H7 (cell line): ENCODE results near the gene SDHC. TPM values are rescaled to one million over a fixed set of nuclear protein-coding genes. Genes with fewer than 3 reads are reported as not detected.

Source experiments
- DNase-seq: peaks from one replicate; pipeline ENCODE4 v3.0.0; 2012
- H3K27me3 ChIP-seq: 2 replicates; pipeline ENCODE4 v1.6.0; 2011; ENCODE audit warnings: mild to moderate bottlenecking, low read length; ENCODE audit not compliant: control insufficient read depth, insufficient read depth
- H3K36me3 ChIP-seq: replicated peaks from 2 replicates; pipeline ENCODE4 v1.5.1; 2011; ENCODE audit warnings: low read length; ENCODE audit not compliant: control insufficient read depth, insufficient read depth
- H3K4me3 ChIP-seq: 2 replicates; pipeline ENCODE4 v1.5.1; 2011; ENCODE audit warnings: low read depth, mild to moderate bottlenecking, control low read depth, low read length, moderate library complexity; ENCODE audit not compliant: insufficient read depth
- total RNA-seq: library from RNA; depleted of rRNA; stranded (reverse); fragments of >200 nt; shearing (Covaris generic); gene quantifications from 2 replicates; pipeline ENCODE4 v1.2.3, GENCODE V29; 2014

Gene SDHC
- total RNA-seq, 1 experiment from 2014 or later = 44.3 TPM

- DNase-seq = no peak
- Histone ChIP-seq H3K27me3 (no peaks in the 10 kb centered on the region), H3K36me3 (peaks cover 5% of the 10 kb centered on the region), H3K4me3 (no peak overlapping the region)
Observed at GRCh38 chr1:161342177-161342576, 28.0 kb downstream of the SDHC start.

- no peaks in the 10 kb centered on the region for H3K27me3 ChIP-seq
- peaks cover 5% of the 10 kb centered on the region for H3K36me3 ChIP-seq
- no peak for DNase-seq
- H3K4me3 ChIP-seq = no peak overlapping the region
Observed at GRCh38 chr1:161342821-161343220, 28.6 kb downstream of the SDHC start.

DNA sequence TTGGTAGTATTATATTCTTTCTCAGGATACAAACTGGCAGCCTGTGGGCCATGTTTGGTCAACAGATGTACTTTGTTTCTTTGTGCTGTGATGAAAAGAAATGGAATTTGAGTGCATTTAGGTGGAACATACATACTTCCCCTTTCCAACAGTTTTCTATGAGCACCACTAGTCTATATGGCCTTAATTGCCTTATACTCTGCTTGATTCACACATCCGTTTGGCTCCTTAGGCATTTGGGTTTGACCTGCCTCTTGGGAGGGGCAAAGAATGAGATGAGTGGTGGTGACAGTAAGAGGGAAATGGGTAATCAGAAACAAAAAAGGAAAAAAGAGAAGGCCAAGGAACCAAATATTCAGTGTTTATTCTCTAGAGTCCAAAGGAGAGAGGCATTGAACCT, 36.5 kb downstream of the SDHC start:
- DNase-seq = no peak
- no peaks in the 10 kb centered on the region for H3K27me3 ChIP-seq
- H3K4me3 ChIP-seq = no peak overlapping the region
- no peaks in the 10 kb centered on the region; the same call in 1 of the 2 replicates for H3K36me3 ChIP-seq

DNA sequence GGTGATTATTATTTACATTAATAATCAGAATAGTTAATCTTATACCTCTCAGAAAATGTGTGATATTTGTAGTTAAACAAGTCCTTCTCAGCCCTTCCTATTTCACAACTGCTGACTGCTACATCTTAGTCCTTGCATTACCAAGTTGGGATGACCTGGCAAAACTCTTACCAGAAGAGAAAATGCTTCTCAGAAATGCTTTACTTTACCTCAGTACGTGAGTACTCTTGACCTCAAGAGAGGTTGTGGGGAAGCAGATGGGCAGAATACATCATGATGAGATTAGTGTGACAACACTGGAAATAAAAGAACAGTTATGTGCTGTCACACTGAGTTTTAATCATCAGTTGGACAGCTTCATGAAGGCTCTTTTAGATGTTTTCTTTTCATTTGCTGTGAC, 37.3 kb downstream of the SDHC start:
- no peak overlapping the region for H3K4me3 ChIP-seq
- DNase-seq = no peak
- H3K36me3 ChIP-seq = no peaks in the 10 kb centered on the region
- no peaks in the 10 kb centered on the region for H3K27me3 ChIP-seq

GRCh38 chr1:161357073-161357472, 42.9 kb downstream of the SDHC start:
- DNase-seq = no peak
- Histone ChIP-seq H3K4me3 (no peak overlapping the region), H3K27me3 (no peaks in the 10 kb centered on the region), H3K36me3 (no peaks in the 10 kb centered on the region)

DNA sequence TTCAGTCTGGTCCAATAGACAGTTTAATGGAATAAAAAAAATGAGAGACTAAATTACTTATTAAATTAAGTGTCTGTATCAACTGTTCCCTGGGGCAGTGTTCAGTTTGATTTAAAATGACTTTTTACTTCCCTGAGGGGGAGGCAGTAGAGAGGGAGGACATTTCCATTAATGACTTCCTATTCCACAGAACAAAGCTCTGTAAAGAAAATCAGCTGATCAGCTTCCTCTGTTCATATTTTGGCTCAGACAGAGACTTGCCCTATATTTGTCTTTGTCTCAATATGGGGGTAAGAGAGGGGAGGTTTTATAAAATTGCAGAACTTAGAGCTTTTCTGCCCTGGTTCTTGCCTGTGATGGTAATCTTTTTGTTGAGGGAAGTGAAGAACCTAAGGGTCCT, 45.1 kb downstream of the SDHC start:
- DNase-seq = no peak
- Histone ChIP-seq H3K36me3 (no peaks in the 10 kb centered on the region), H3K27me3 (no peaks in the 10 kb centered on the region)

GRCh38 chr1:161364332-161364731, 50.2 kb downstream of the SDHC start:
- DNase-seq = no peak
- Histone ChIP-seq H3K4me3 (no peak overlapping the region), H3K36me3 (peaks cover 2% of the 10 kb centered on the region), H3K27me3 (no peaks in the 10 kb centered on the region)

More for the DNA sequence above, 45.1 kb downstream of the SDHC start:
- H3K4me3 ChIP-seq = no peak overlapping the region

GRCh38 chr1:161365207-161365606, 51.0 kb downstream of the SDHC start:
- Histone ChIP-seq H3K36me3 (peaks cover 2% of the 10 kb centered on the region), H3K27me3 (no peaks in the 10 kb centered on the region), H3K4me3 (no peak overlapping the region)
- DNase-seq = no peak

DNA sequence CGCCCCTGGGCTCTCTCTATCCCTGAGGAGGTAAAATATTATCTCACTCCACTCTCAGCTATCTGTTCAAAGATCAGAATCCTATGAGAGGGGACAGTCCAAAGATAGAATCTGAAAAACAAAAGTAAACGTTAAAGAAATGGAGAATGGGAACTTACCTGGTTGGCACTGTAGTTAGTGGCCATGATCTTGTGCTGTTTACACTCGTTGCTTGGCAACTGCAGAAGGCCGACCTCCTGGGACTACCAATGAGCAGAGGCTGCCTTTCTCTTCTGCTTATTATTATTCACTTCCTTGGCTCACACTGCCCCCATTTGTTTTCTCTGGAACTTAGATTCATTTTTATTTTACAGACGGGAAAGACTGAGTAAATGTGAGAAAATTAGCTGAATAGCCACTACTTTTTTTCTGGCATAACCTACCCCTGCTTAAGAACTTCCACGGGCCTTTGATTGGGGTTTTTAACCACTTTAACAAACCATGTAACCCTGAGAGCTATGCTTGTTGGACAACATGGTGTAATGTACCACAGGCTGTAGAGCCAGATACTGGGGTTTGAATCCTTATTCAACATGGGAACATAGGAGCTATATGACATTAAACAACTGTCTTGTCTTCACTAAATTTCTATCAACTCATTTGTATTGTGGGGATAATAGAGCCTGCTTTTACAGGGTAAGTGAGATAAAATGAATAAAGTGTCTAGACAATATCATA, 53.7 kb downstream of the SDHC start, which contains the start of gene CFAP126:
Gene CFAP126 (minus strand): TSS at position 193 of the 717 bp plus-strand sequence. CDS start 8 bp downstream, at position 185.
- no peaks in the 10 kb centered on the region for H3K27me3 ChIP-seq
- H3K4me3 ChIP-seq = no peak within 1 kb of the TSS
- peak; percentile 89 for DNase-seq
- peaks cover 2% of the 10 kb centered on the region for H3K36me3 ChIP-seq

DNA sequence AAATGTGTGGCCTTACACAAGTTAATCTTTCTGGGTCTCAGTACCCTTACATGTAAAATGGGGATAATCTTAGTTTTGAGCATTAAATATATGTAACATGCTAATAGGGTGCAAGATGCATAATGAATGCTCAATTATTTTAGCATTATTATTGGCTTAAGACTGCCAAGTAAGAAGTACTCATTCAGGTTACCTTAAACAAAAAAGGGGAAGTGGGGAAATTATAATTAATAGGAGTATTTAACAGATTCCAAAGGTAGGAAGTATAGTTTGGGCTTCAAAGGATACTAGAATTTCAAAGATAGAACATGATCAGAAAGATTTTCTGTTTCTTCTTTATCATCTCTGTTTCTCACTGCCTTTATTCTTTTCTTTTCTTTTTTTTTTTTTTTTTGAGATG, 59.3 kb downstream of the SDHC start:
- Histone ChIP-seq H3K27me3 (no peaks in the 10 kb centered on the region), H3K36me3 (no peaks in the 10 kb centered on the region), H3K4me3 (no peak overlapping the region)

DNA sequence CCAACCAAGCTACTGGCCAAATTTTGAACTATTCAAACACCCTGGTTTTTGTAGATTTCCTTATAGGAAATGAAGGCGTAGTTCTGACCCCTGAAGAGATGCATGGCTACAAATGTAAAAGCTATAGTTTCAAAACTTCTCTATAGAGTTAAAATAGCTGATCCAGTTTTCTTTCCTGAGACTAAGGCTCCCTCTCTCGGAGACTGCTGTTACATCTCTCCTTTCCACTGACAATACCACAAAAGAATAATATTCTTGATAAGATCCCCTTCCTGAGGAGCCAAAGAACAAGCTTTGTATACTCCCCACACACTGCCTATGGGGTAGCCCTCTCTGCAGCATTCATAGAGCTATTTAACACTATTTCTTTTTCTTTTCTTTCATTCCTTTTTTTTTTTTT, 60.2 kb downstream of the SDHC start:
- no peaks in the 10 kb centered on the region for H3K27me3 ChIP-seq
- H3K36me3 ChIP-seq = no peaks in the 10 kb centered on the region
- H3K4me3 ChIP-seq = no peak overlapping the region
- DNase-seq = peak; percentile 38

More for the DNA sequence above, 59.3 kb downstream of the SDHC start:
- DNase-seq = no peak

DNA sequence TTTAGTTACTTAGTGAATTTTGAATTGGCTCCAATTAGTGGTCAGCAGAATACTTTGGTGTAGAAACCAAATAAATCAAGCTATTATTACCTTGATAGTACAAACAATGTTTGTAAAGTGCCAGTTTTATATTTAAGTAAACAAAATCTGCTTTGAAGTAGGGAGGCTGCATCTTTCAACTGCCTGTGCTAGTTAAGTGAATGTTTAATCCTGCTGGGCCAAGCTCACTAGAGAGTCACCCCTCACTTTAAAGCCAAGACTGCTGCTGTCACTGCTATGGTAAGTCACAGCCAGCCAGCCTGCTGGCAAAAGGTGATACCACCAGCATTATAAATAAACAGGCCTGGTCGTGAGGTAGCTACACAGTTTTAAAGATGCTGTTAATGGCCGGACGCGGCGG, 63.8 kb downstream of the SDHC start:
- no peak overlapping the region for H3K4me3 ChIP-seq
- H3K27me3 ChIP-seq = no peaks in the 10 kb centered on the region
- H3K36me3 ChIP-seq = no peaks in the 10 kb centered on the region
- DNase-seq = no peak

- Histone ChIP-seq H3K4me3 (no peak overlapping the region), H3K27me3 (no peaks in the 10 kb centered on the region), H3K36me3 (no peaks in the 10 kb centered on the region)
- no peak for DNase-seq
Observed at GRCh38 chr1:161379071-161379470, 64.9 kb downstream of the SDHC start.

DNA sequence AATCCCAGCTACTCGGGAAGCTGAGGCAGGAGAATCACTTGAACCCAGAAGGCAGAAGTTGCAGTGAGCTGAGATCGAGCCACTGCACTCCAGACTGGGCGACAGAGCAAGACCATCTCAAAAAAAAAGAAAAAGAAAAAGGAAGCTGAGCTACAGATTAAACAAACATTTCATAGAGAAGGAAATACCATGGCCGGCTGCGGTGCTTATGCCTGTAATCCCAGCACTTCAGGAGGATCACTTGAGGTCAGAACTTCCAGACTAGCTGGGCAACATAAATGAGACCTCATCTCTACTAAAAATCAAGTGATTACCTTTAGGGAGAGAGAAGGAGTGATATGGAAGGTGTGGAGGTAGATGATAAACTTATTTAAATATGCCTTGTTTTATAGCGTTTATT, 67.5 kb downstream of the SDHC start:
- Histone ChIP-seq H3K36me3 (no peaks in the 10 kb centered on the region), H3K4me3 (no peak overlapping the region), H3K27me3 (no peaks in the 10 kb centered on the region)
- no peak for DNase-seq

DNA sequence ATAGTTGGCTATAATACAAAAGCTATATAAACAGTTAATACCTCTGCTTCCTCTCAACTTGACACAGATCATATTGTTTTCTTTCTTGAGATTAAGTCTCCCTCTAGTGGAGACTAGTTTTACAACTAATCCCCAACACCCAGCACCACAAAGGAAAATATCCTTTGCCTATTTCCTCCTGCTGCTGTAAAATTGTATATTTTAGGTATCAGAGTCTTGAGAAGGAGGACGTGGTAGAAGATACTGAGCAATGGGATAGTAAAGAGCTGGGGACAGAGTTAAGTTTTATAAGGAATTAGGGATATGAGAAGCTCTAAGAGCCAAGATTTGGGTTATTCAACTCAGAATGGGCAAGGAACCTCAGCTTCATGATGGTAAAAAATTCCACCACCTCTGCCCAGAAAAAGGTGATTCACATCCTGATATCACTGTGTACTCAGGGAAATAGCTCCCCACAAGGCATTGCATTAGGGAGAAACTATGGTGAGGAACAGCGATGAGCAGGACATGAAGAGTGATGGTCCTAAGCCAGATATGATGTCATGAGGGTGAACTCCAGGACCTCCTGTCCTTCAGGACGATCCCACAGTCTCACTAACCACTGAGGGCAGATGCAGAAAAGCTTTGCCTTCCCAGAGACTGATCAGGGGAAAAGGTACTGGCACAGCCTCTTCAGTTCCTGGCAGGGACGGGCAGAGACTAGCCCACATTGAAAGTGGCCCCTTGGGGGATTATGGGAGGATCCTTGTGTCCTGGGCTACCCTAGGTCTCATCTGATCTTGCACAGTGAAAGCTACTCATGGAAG, 68.2 kb downstream of the SDHC start:
- no peaks in the 10 kb centered on the region for H3K27me3 ChIP-seq
- peak; percentile 55 for DNase-seq
- no peaks in the 10 kb centered on the region for H3K36me3 ChIP-seq
- no peak overlapping the region for H3K4me3 ChIP-seq
